Lower lobe of right lung (tissue), 2 donors: Measurements from ENCODE around the gene HOPX. TPM values are rescaled to one million over a fixed set of nuclear protein-coding genes. Genes with fewer than 3 reads are reported as not detected.
"Not testable (repeated sequence)": the region's sequence is repeated elsewhere in the genome, so short reads cannot be mapped to it uniquely, and the experiment has no call there.

ENCODE experiments used
- ATAC-seq, 2 donors: fragments of 200-7000 bp; cut with Tn5 transposase; one replicate each; pipeline ENCODE4 v1.9.1; 2020 to 2022; ENCODE audit warnings: mild to moderate bottlenecking in 2 of 2, moderate library complexity in 2 of 2
- DNase-seq: peaks from one replicate; pipeline ENCODE4 v3.0.0-alpha.2; 2020
- H3K27ac ChIP-seq: fragments of 200-600 bp; one replicate; pipeline ENCODE4 v1.8.0; 2022
- H3K27me3 ChIP-seq: fragments of 200-600 bp; one replicate; pipeline ENCODE4 v1.8.0; 2022; ENCODE audit warnings: low read depth
- H3K36me3 ChIP-seq: fragments of 200-600 bp; one replicate; pipeline ENCODE4 v1.8.0; 2022; ENCODE audit warnings: mild to moderate bottlenecking
- H3K4me1 ChIP-seq: fragments of 200-600 bp; one replicate; pipeline ENCODE4 v1.8.0; 2022
- H3K4me3 ChIP-seq: fragments of 200-600 bp; one replicate; pipeline ENCODE4 v1.8.0; 2022; ENCODE audit warnings: mild to moderate bottlenecking
- H3K9me3 ChIP-seq: fragments of 200-600 bp; one replicate; pipeline ENCODE4 v1.8.0; 2022
- CTCF ChIP-seq: fragments of 200-600 bp; IDR thresholded peaks from one replicate; pipeline ENCODE4 v1.8.0; 2022; ENCODE audit warnings: antibody characterized with exemption, mild to moderate bottlenecking
- intact Hi-C: fragments of 100-400 bp; cut with DNase I; formaldehyde crosslinking; loops from one replicate; pipeline ENCODE4 v1.11.0; 2022
- total RNA-seq: library from RNA; stranded (reverse); fragmentation: NEBNext Ultra II Directional; extraction: Animal tissue kit (Norgen Biotek cat#: 25700); gene quantifications from one replicate; pipeline ENCODE4 v1.2.1, GENCODE V29; 2021
- donor health status: DM: no; HTN: yes; CAD: no; lungs with severe emphysema.

Gene HOPX
- total RNA-seq, 1 donor from 2014 or later, result 341 TPM

GRCh38 chr4:56613101-56613862, 67.8 kb downstream of the HOPX start:
- H3K27me3 ChIP-seq, result no peaks in the 10 kb centered on the region
- ATAC-seq (no peak), DNase-seq (no peak)
- H3K4me3 ChIP-seq, result no peak overlapping the region
- H3K9me3 ChIP-seq, result no peaks in the 10 kb centered on the region
- no peak for TF ChIP-seq CTCF
- no peaks in the 10 kb centered on the region for H3K36me3 ChIP-seq
- intact Hi-C loops, result no loop called here
- H3K4me1 ChIP-seq, result no peaks in the 10 kb centered on the region
- H3K27ac ChIP-seq, result no peak overlapping the region

GRCh38 chr4:56612282-56612681, 68.8 kb downstream of the HOPX start:
- TF ChIP-seq CTCF, result no peak
- Histone ChIP-seq H3K4me1 (no peaks in the 10 kb centered on the region), H3K27me3 (no peaks in the 10 kb centered on the region), H3K4me3 (no peak overlapping the region), H3K27ac (no peak overlapping the region), H3K9me3 (no peaks in the 10 kb centered on the region), H3K36me3 (no peaks in the 10 kb centered on the region)
- intact Hi-C loops, result no loop called here
- DNase-seq (no peak), ATAC-seq (no peak)

GRCh38 chr4:56611501-56611900, 69.6 kb downstream of the HOPX start:
- ATAC-seq, result no peak
- no peaks in the 10 kb centered on the region for H3K9me3 ChIP-seq
- H3K4me3 ChIP-seq, result no peak overlapping the region
- no peak for TF ChIP-seq CTCF
- H3K36me3 ChIP-seq, result no peaks in the 10 kb centered on the region
- H3K27ac ChIP-seq, result no peak overlapping the region
- DNase-seq, result no peak
- peaks cover 4% of the 10 kb centered on the region for H3K27me3 ChIP-seq
- intact Hi-C loops, result no loop called here
- H3K4me1 ChIP-seq, result no peaks in the 10 kb centered on the region

- H3K4me3 ChIP-seq, H3K4me1 ChIP-seq, H3K9me3 ChIP-seq, H3K27me3 ChIP-seq, intact Hi-C loops, ATAC-seq, DNase-seq, H3K27ac ChIP-seq, H3K36me3 ChIP-seq: not testable (repeated sequence)
These were observed 70.9 kb downstream of the HOPX start for GRCh38 chr4:56610170-56610569.

- no peak for ATAC-seq
- peaks cover 4% of the 10 kb centered on the region for H3K27me3 ChIP-seq
- H3K27ac ChIP-seq, result no peak overlapping the region
- no peak overlapping the region for H3K4me3 ChIP-seq
- DNase-seq, result no peak
- H3K4me1 ChIP-seq, result no peaks in the 10 kb centered on the region
- no peaks in the 10 kb centered on the region for H3K36me3 ChIP-seq
- H3K9me3 ChIP-seq, result no peaks in the 10 kb centered on the region
- intact Hi-C loops, result no loop called here
- no peak for TF ChIP-seq CTCF
These were observed 73.2 kb downstream of the HOPX start for GRCh38 chr4:56607926-56608325.

- TF ChIP-seq CTCF, result no peak
- no peak for ATAC-seq
- peaks cover 4% of the 10 kb centered on the region for H3K27me3 ChIP-seq
- no peak overlapping the region for H3K27ac ChIP-seq
- H3K36me3 ChIP-seq, result no peaks in the 10 kb centered on the region
- no peaks in the 10 kb centered on the region for H3K4me1 ChIP-seq
- intact Hi-C loops, result no loop called here
- no peak overlapping the region for H3K4me3 ChIP-seq
- DNase-seq, result no peak
- H3K9me3 ChIP-seq, result no peaks in the 10 kb centered on the region
These were observed 74.7 kb downstream of the HOPX start for GRCh38 chr4:56606385-56606784.

- H3K4me1 ChIP-seq, DNase-seq, intact Hi-C loops, H3K4me3 ChIP-seq, ATAC-seq, H3K27ac ChIP-seq, H3K36me3 ChIP-seq, H3K9me3 ChIP-seq, H3K27me3 ChIP-seq: not testable (repeated sequence)
These were observed 75.6 kb downstream of the HOPX start for GRCh38 chr4:56605464-56605863.
